Activated CD8-positive, alpha-beta memory T cell treated with anti-CD3 and anti-CD28 coated beads, Interleukin-2, amount 50 U/mL, for 4 hours (primary cell): ENCODE data around the gene ACY1.
"Not testable (repeated sequence)": the region's sequence is repeated elsewhere in the genome, so short reads cannot be mapped to it uniquely, and the experiment has no call there.

ENCODE experiments used
- DNase-seq: peaks from one replicate; pipeline ENCODE4 v3.0.0-alpha.2; 2020

ACY1 gene

GRCh38 chr3:52030714-52031310 is 47.5 kb downstream of the ACY1 start:
- DNase-seq, result no peak

DNA sequence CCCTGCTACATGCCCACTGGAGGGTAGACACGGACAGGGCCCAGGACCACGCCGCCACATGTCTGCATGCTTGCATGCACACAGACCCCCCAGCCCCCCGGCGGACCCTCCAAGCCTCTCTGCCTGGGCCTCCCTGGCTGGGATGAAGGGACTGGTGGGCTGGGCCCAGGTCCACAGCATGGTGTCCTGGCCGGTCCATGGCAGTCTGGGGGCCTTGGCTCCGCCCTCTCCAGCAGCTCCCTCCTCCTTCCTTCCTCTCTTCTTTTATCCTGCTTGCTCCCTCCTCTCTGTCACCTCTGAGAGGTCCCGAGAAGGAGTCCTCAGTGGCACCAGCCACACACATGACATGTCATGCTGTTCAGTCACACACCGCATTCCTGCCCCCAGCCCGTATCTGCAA is 48.6 kb downstream of the ACY1 start:
- no peak for DNase-seq

DNA sequence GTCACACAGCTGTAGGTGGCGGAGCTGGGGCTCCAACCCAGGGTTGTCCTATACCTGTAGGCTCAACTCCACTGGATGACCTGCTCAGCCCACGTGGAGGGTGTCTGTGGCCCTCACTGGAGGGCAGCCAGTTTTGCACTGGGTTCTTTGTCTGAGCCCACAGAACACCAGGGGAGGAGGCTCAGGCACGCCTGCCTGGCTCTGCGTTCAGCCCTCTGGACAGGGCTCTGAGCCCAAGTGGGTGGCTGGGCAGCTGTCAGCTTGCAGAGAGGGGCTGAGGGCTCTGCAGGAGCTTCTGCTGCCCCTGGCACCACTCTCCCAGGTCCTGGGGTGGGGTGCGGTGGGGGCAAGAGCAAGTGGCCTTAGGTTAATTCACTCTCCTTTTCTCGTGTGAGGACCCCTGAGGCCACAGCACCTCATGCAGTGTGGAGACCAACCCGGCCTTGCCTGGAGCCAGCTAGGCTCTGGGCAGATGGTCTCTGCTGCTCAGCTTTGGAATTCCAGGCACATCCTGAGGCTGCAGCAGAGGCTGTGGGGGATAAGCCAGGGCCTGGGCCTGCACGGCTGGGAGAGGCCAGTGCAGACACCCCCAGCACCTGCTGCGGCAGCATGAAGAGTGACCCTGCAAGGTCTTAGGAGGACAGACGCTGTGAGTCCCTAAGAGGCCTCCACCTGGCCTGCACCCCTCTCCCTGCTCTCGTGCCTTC is 49.5 kb downstream of the ACY1 start:
- DNase-seq, result no peak

GRCh38 chr3:52033748-52034147 is 50.4 kb downstream of the ACY1 start:
- DNase-seq, result not testable (repeated sequence)

- no peak for DNase-seq
These were observed 50.9 kb downstream of the ACY1 start for GRCh38 chr3:52034212-52034611.

DNA sequence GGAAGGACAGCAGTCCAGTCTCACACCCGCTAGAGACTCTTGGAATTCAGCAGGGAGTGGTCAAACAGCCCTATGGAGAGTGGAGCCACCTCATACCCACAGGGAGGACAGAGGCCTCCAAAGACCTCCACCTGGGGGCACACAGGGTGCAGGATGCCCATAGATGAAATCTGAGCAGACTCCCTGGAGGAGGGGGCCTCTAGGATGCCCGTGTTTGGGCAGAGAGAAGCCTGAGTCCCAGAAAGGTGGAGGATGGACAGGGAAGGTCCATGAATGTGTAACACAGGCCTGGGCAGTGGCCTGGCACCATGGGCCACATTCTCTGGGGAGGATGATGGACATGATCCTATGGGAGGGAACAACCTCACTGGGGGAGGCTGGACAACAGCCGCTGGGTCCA is 51.3 kb downstream of the ACY1 start:
- no peak for DNase-seq

DNA sequence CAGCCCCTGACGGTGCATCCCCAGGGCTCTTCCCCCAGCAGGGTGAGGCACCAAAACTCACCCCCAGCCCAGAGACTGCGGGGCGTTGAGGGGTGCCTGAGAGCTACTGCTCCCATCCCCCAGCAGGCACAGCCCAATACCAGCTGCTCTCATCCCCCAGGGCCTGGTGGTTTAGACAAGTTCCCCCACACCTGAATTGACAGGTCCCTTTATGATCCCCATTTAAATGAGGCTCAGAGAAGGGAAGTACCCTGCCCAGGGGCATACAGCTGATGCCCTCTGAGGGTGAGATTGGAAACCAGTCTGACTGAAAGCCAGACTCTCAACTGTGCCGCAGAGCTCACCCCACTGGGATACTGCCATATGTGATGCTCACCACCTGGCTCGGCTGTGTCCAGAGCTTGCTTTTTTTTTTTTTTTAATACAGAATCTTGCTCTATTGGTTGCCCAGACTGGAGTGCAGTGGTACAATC is 52.9 kb downstream of the ACY1 start:
- no peak for DNase-seq

DNA sequence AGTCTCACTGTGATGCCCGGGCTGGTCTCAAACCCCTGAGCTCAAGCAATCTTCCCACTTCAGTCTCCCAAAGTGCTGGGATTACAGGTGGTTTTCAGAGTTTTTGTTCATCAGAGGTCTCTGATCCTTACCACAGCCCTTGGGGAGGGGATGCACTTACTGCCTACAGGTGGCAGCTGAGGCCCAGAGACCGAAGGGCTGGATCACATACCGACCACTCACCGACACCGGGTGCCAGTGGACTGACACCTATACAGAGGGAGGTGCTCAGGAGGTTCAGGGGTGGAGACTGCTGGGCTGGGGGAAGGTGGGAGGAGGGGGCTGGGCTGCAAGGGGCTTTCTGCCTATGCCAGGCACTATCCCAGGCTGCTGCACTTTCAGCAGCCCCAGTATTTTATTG is 53.5 kb downstream of the ACY1 start:
- no peak for DNase-seq

DNA sequence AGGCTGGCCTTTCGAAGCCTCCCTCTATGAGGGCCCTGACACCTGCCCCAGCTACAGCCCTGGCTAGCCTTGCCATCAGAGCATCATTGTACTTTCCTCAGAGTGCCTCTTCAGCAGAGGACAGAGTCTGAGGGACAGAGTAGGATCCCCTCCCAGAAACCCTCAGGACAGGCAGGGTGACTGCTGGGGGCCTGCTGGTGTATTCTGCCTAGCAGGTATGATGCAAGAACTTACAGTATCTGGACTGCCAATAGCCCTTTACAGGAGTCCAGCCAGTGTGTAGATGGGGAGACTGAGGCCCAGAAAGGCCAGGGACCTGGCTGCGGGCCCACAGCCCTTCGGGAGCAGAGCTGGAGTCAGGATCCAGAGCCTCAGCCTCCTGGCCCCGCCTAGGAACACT is 54.0 kb downstream of the ACY1 start:
- DNase-seq, result no peak

DNA sequence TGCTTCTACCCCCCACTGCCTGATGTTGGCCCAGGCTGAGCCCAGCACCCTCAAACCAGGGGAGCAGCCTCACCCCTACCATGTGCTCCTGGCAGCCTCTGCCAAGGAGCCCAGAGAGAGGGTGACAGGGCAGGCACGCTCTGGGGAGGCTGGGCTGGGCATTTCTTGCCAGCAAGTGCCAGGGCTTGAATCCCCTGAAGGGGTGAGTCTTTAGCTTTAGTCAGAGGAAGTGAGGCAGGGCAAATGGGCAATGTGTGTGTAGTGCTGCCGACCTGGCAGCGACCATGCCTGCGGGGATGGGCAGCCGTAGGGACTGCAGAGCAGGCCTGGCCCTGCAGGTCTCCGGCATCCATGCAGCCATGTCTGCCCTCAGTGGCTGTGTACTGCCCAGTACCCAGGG is 54.9 kb downstream of the ACY1 start:
- no peak for DNase-seq
